ENCODE data around the gene LRRIQ1. TPM values are rescaled to one million over a fixed set of nuclear protein-coding genes. Genes with fewer than 3 reads are reported as not detected.

Gene LRRIQ1
- total RNA-seq, 1 experiment from 2014 or later: 0.39 TPM

DNA sequence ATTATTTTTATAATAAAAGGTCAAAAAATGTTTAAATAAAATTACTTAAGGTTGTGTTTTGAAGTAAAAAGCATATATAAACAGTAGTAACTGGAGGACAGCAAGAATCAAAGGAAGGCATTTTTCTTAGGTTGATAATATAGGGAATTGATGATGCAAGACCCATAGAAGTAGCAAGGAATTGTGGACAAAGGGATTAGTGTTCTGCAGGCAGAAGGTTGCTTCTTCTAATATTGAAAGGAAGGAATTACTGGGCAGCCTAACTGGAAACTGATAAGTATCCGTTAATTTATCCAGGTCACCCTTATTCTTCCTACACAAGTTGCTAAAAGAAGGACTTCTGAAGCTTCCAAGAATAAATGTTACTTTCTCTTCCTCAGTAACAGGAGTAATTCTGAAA lies 189.3 kb downstream of the LRRIQ1 start:
- no peak overlapping the region for H2BK120ac ChIP-seq (ENCODE audit: low read depth, low read length, poor library complexity, severe bottlenecking)
- TF ChIP-seq, protein P1, sequence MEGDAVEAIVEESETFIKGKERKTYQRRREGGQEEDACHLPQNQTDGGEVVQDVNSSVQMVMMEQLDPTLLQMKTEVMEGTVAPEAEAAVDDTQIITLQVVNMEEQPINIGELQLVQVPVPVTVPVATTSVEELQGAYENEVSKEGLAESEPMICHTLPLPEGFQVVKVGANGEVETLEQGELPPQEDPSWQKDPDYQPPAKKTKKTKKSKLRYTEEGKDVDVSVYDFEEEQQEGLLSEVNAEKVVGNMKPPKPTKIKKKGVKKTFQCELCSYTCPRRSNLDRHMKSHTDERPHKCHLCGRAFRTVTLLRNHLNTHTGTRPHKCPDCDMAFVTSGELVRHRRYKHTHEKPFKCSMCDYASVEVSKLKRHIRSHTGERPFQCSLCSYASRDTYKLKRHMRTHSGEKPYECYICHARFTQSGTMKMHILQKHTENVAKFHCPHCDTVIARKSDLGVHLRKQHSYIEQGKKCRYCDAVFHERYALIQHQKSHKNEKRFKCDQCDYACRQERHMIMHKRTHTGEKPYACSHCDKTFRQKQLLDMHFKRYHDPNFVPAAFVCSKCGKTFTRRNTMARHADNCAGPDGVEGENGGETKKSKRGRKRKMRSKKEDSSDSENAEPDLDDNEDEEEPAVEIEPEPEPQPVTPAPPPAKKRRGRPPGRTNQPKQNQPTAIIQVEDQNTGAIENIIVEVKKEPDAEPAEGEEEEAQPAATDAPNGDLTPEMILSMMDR (conservative IDR thresholded peaks at IDR 0.05): no peak
- H3K23ac ChIP-seq (ENCODE audit: insufficient read length, low read depth, low read length): no peak overlapping the region
- H3K23me2 ChIP-seq (ENCODE audit: insufficient read length, low read depth, low read length, poor library complexity, severe bottlenecking): no peaks in the 10 kb centered on the region
- no peak overlapping the region for H2AFZ ChIP-seq (ENCODE audit: low read length)
- H3K4ac ChIP-seq (ENCODE audit: low read depth, low read length): no peak overlapping the region
- no peak overlapping the region for H3K4me2 ChIP-seq (ENCODE audit: insufficient read depth, insufficient read length, low read length)
- no peak overlapping the region for H3K27ac ChIP-seq (ENCODE audit: insufficient read length, low read depth, low read length)
- no peak overlapping the region for H4K91ac ChIP-seq (ENCODE audit: insufficient read length, low read depth, low read length)
- H3K56ac ChIP-seq (ENCODE audit: insufficient read length, low read depth, low read length): no peak overlapping the region
- H3K14ac ChIP-seq (ENCODE audit: insufficient read depth, low read length): no peak overlapping the region
- peaks cover 0 to 3% of the 10 kb centered on the region in 2 experiments; a peak in 2 of 5 replicates for H3K9me3 Mint-ChIP-seq
- H3K9ac ChIP-seq (ENCODE audit: extremely low read depth, insufficient read length, low read length): no peak overlapping the region
- no peak overlapping the region for H2AK5ac ChIP-seq (ENCODE audit: insufficient read length, low read length)
- H3K36me3 Mint-ChIP-seq (ENCODE audit: insufficient read depth in 1 of 3, low read depth in 3 of 3): no peaks in the 10 kb centered on the region
- H3K4me1 ChIP-seq (ENCODE audit: insufficient read depth, low read length): no peaks in the 10 kb centered on the region
- H3K9me3 ChIP-seq (ENCODE audit: control insufficient read depth, low read depth, low read length): no peaks in the 10 kb centered on the region
- WGBS (ENCODE audit: extremely low coverage, insufficient read length, low lambda C conversion rate): no CpG with 5 or more reads among the region's 1 CpG
- H4K20me1 ChIP-seq (ENCODE audit: control insufficient read depth, insufficient read depth, insufficient read length): no peaks in the 10 kb centered on the region
- H3K18ac ChIP-seq (ENCODE audit: insufficient read length, low read depth, low read length): no peak overlapping the region
- H2BK5ac ChIP-seq (ENCODE audit: insufficient read length, low read length): no peak overlapping the region
- no peaks in the 10 kb centered on the region for H3K27me3 ChIP-seq (ENCODE audit: insufficient read depth, low read length)
- H2BK20ac ChIP-seq (ENCODE audit: low read depth, low read length, poor library complexity, severe bottlenecking): no peak overlapping the region
- no peaks in the 10 kb centered on the region for H3K4me1 Mint-ChIP-seq
- DNase-seq: no peak
- no peak overlapping the region for H2BK12ac ChIP-seq (ENCODE audit: insufficient read length, low read depth, low read length)
- no peak overlapping the region for H2BK15ac ChIP-seq (ENCODE audit: low read depth, low read length)
- H3K27ac Mint-ChIP-seq: no peak overlapping the region
- no peak overlapping the region for H4K8ac ChIP-seq (replicated peaks; ENCODE audit: insufficient read length, low read depth, low read length)
- no peaks in the 10 kb centered on the region for H3K79me2 ChIP-seq (ENCODE audit: insufficient read depth, low read length)
- H3T11ph ChIP-seq (ENCODE audit: low read length): no peak overlapping the region
- H3K27me3 Mint-ChIP-seq (ENCODE audit: low read depth): no peaks in the 10 kb centered on the region
- H3K4me3 Mint-ChIP-seq: no peak overlapping the region
- H4K5ac ChIP-seq (ENCODE audit: insufficient read length, low read depth, low read length): no peak overlapping the region
- no peaks in the 10 kb centered on the region for H3K79me1 ChIP-seq (ENCODE audit: insufficient read depth, low read depth, low read length, poor library complexity, severe bottlenecking)
